SK-N-DZ (cell line): Measurements from ENCODE around the gene KRT4.

ENCODE experiments used
- small RNA-seq, 2 experiments: library from RNA; depleted of rRNA; stranded (forward); fragments of <200 nt; gene quantifications; one replicate each; pipeline ENCODE3, GENCODE V24; 2014

KRT4 gene

Small RNA genes within 50 kb of the gene (small RNA-seq; reads per million reads assigned to genes)
- gene AC107016.2 = 0 reads per million in 2 experiments
